Measurements from ENCODE around the gene CCDC171.
A peak's percentile ranks its signal among the peaks of the same experiment; 100 is the strongest.
"Not testable (repeated sequence)": the region's sequence is repeated elsewhere in the genome, so short reads cannot be mapped to it uniquely, and the experiment has no call there.

The CCDC171 gene

GRCh38 chr9:15552636-15553527 lies at the start of gene CCDC171:
Gene CCDC171 (plus strand): TSS chr9:15553043. CDS start chr9:15564089, 11,046 bp downstream.
- peak; percentile 85 for DNase-seq

GRCh38 chr9:15505921-15506320 lies 46.9 kb upstream of the CCDC171 start:
- DNase-seq: no peak

- peak; percentile 65 for DNase-seq
Measured at GRCh38 chr9:15509931-15510788, 42.7 kb upstream of the CCDC171 start.

GRCh38 chr9:15510789-15511575 lies 41.9 kb upstream of the CCDC171 start, which contains the start of gene PSIP1:
Gene PSIP1 (minus strand): TSS chr9:15510970. CDS start chr9:15510188, 782 bp downstream.
- DNase-seq: peak; percentile 87

GRCh38 chr9:15512204-15512603 lies 40.6 kb upstream of the CCDC171 start:
- no peak for DNase-seq

GRCh38 chr9:15512889-15513288 lies 40.0 kb upstream of the CCDC171 start:
- DNase-seq: no peak

GRCh38 chr9:15513335-15513734 lies 39.5 kb upstream of the CCDC171 start:
- DNase-seq: peak; percentile 20

GRCh38 chr9:15519831-15520230 lies 33.0 kb upstream of the CCDC171 start:
- no peak for DNase-seq

- DNase-seq: no peak
Measured at GRCh38 chr9:15521254-15521653, 31.6 kb upstream of the CCDC171 start.

- no peak for DNase-seq
Measured at GRCh38 chr9:15522130-15522755, 30.6 kb upstream of the CCDC171 start.

GRCh38 chr9:15524845-15525455 lies 27.9 kb upstream of the CCDC171 start:
- DNase-seq: no peak

- DNase-seq: no peak
Measured at GRCh38 chr9:15525958-15526357, 26.9 kb upstream of the CCDC171 start.

- DNase-seq: not testable (repeated sequence)
Measured at GRCh38 chr9:15527035-15527434, 25.8 kb upstream of the CCDC171 start.

GRCh38 chr9:15529566-15530324 lies 23.1 kb upstream of the CCDC171 start:
- DNase-seq: no peak

GRCh38 chr9:15531380-15531779 lies 21.5 kb upstream of the CCDC171 start:
- no peak for DNase-seq

GRCh38 chr9:15541872-15542271 lies 11.0 kb upstream of the CCDC171 start:
- no peak for DNase-seq

- no peak for DNase-seq
Measured at GRCh38 chr9:15542624-15543023, 10.2 kb upstream of the CCDC171 start.

- DNase-seq: no peak
Measured at GRCh38 chr9:15543047-15543813, 9.6 kb upstream of the CCDC171 start.

GRCh38 chr9:15549611-15550010 lies 3.2 kb upstream of the CCDC171 start:
- DNase-seq: no peak

- no peak for DNase-seq
Measured at GRCh38 chr9:15553528-15553898, 670 bp downstream of the CCDC171 start.
